Uterine smooth muscle cell (primary cell): ENCODE data around the gene TTC21A. TPM values are rescaled to one million over a fixed set of nuclear protein-coding genes. Genes with fewer than 3 reads are reported as not detected.

ENCODE experiments used
- total RNA-seq: library from RNA; depleted of rRNA; stranded (reverse); fragments of >200 nt; gene quantifications from 2 replicates; pipeline ENCODE4 v1.2.3, GENCODE V29; 2014

The TTC21A gene
- 3.1 and 3.6 TPM in 2 replicates for total RNA-seq

GRCh38 chr3:39107388-39108199 is at the start of gene TTC21A, which contains the start of gene GORASP1:
Gene TTC21A (plus strand): TSS chr3:39107680. CDS start chr3:39107838, 158 bp downstream.
Gene GORASP1 (minus strand): TSS chr3:39107627. CDS start chr3:39107541, 86 bp downstream.

Other genes starting within 250 kb of the TTC21A start
- under 0.01 and 0.11 TPM in 2 replicates for gene SCN11A, start 55.7 kb upstream of the TTC21A start, total RNA-seq
- 42.5 and 47.2 TPM in 2 replicates for gene WDR48, start 55.7 kb upstream of the TTC21A start, total RNA-seq
- 31.0 and 34.9 TPM in 2 replicates for gene GORASP1, start 53 bp upstream of the TTC21A start, total RNA-seq
- 6.4 and 10.0 TPM in 2 replicates for gene CSRNP1, start 45.9 kb downstream of the TTC21A start, total RNA-seq
- not detected in 2 replicates for gene XIRP1, start 84.9 kb downstream of the TTC21A start, total RNA-seq
- under 0.01 TPM in 1 of 2 replicates, not detected in the other for gene CX3CR1, start 172.4 kb downstream of the TTC21A start, total RNA-seq
- not detected in 2 replicates for gene CCR8, start 222.0 kb downstream of the TTC21A start, total RNA-seq